RKO (cell line): Measurements from ENCODE around the gene STEEP1.
A peak's percentile ranks its signal among the peaks of the same experiment; 100 is the strongest.

Experiments
- DNase-seq: peaks from one replicate; pipeline ENCODE4 v3.0.0-alpha.2; 2016; ENCODE audit warnings: low spot score

STEEP1 gene

DNA sequence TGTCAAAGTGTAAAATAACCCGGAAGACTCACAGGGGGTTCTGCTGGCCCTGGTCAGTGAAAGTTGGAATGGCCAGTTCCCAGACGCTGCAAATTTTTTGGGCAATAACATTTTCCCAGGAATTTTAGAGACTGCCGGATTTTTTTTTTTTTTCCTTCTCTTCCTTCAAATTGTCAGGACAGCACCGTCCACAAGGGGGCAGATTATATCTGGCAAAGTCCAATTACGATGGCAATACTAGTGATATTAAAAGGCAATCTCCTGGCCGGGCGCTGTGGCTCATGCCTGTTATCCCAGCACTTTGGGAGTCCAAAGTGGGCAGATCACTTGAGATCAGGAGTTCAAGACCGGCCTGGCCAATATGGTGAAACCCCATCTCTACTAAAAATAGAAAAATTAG lies 76.5 kb downstream of the STEEP1 start:
- DNase-seq: peak; percentile 61
